HL-60 (cell line): Measurements from ENCODE around the gene TNS2.

Experiments used
- DNase-seq, 2 experiments: peaks; one replicate each; pipeline ENCODE4 v3.0.0-alpha.2; 2010 to 2020; ENCODE audit warnings: low read depth in 1 of 2, low spot score in 1 of 2
- H3K27ac ChIP-seq: fragments of 250-450 bp; sonication (Bioruptor Pico); replicated peaks from 2 replicates; pipeline ENCODE4 v1.5.1; 2020; ENCODE audit warnings: mild to moderate bottlenecking, moderate library complexity
- H3K27me3 ChIP-seq: fragments of 250-450 bp; sonication (Bioruptor Pico); 2 replicates; pipeline ENCODE4 v1.5.1; 2021; ENCODE audit warnings: mild to moderate bottlenecking, moderate library complexity; ENCODE audit not compliant: insufficient read depth, poor library complexity, severe bottlenecking
- H3K4me3 ChIP-seq: replicated peaks from 2 replicates; pipeline ENCODE4 v1.5.1; 2011; ENCODE audit warnings: mild to moderate bottlenecking, control low read depth, low read length; ENCODE audit not compliant: insufficient read depth
- CTCF ChIP-seq: IDR thresholded peaks from one replicate; pipeline ENCODE4 v1.5.1; 2011; ENCODE audit warnings: low read length, control low read depth, inconsistent platforms; ENCODE audit not compliant: insufficient read depth
- GABPA ChIP-seq: IDR thresholded peaks from 2 replicates; pipeline ENCODE4 v1.6.1; 2012; ENCODE audit warnings: low read depth
- POLR2AphosphoS5 ChIP-seq: IDR thresholded peaks from 2 replicates; pipeline ENCODE4 v1.6.1; 2012; ENCODE audit warnings: low read depth
- REST ChIP-seq: IDR thresholded peaks from 2 replicates; pipeline ENCODE4 v1.6.1; 2012; ENCODE audit warnings: low read depth; ENCODE audit not compliant: insufficient replicate concordance
- SPI1 ChIP-seq: IDR thresholded peaks from 2 replicates; pipeline ENCODE4 v1.6.1; 2012; ENCODE audit warnings: low read depth, mild to moderate bottlenecking, borderline replicate concordance

Gene TNS2

GRCh38 chr12:53078425-53079225 lies 28.8 kb downstream of the TNS2 start:
- H3K27ac ChIP-seq, result peak overlapping the region; percentile 70
- TF ChIP-seq SPI1 (no peak), CTCF (no peak), POLR2AphosphoS5 (no peak), GABPA (no peak), REST (no peak)
- H3K27me3 ChIP-seq, result no peaks in the 10 kb centered on the region
- DNase-seq, result peak in 1 of 2 experiments; percentile 21
- H3K4me3 ChIP-seq, result peak overlapping the region; percentile 84

- peak; percentile 94 to 97 for DNase-seq
- peak within 1 kb of the TSS; percentile 84 for H3K4me3 ChIP-seq
- peak; percentile 70 for TF ChIP-seq POLR2AphosphoS5
- TF ChIP-seq REST, result no peak
- H3K27ac ChIP-seq, result peak within 1 kb of the TSS; percentile 70
- no peaks in the 10 kb centered on the region for H3K27me3 ChIP-seq
Measured at GRCh38 chr12:53079226-53080117, 29.6 kb downstream of the TNS2 start, which contains the start of gene SPRYD3. SPRYD3 (minus strand) TSS chr12:53079390; CDS start chr12:53079333, 57 bp downstream.

GRCh38 chr12:53082637-53083175 lies 32.8 kb downstream of the TNS2 start:
- no peak for DNase-seq
- no peak overlapping the region for H3K4me3 ChIP-seq
- H3K27ac ChIP-seq, result no peak overlapping the region
- TF ChIP-seq CTCF (no peak), POLR2AphosphoS5 (no peak), REST (no peak), GABPA (no peak), SPI1 (no peak)
- H3K27me3 ChIP-seq, result no peaks in the 10 kb centered on the region
